Measurements from ENCODE around the gene UST. TPM values are rescaled to one million over a fixed set of nuclear protein-coding genes. Genes with fewer than 3 reads are reported as not detected.

Gene UST
- total RNA-seq, 4 donors from 2014 or later: 2.3 to 8.4 (median 2.8) TPM

DNA sequence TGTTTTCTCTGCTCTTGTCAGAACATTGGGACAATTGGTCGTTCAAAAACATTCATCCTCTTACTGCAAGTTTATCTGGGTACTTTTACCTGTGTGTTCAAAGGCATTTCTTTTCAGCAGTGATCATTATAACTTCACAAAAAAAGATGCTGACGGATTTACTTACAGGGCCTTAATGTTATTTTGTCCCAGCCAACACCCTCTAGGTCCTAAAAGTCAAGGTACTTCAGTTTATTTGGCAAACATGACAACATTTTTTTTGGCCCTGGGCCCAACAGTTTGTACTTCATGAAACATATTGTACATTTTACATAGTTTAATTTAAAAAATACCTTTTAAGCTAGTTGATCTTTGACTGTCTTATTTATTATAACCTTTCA is 329.5 kb downstream of the UST start:
- Histone ChIP-seq H3K9me3 (no peaks in the 10 kb centered on the region), H3K4me3 (no peak overlapping the region), H3K27me3 (no peaks in the 10 kb centered on the region), H3K4me1 (no peaks in the 10 kb centered on the region), H3K36me3 (no peaks in the 10 kb centered on the region), H3K27ac (no peak overlapping the region)
- TF ChIP-seq CTCF (IDR thresholded peaks at IDR 0.05 in 4 of 5, conservative IDR thresholded peaks at IDR 0.05 in 1 of 5) (no peak), POLR2A (IDR thresholded peaks at IDR 0.05) (no peak)
- ATAC-seq (no peak), DNase-seq (no peak)
- in situ Hi-C loops (cut with MboI; ENCODE audit: low sequenced_read_pairs in 4 of 4): no loop called here
- intact Hi-C loops (cut with DNase I; ENCODE audit: low total_unique reads): no loop called here

GRCh38 chr6:149077208-149077607 is 330.4 kb downstream of the UST start:
- Histone ChIP-seq H3K27me3 (no peaks in the 10 kb centered on the region), H3K4me1 (no peaks in the 10 kb centered on the region), H3K4me3 (no peak overlapping the region), H3K36me3 (no peaks in the 10 kb centered on the region), H3K27ac (no peak overlapping the region), H3K9me3 (no peaks in the 10 kb centered on the region)
- DNase-seq (no peak), ATAC-seq (no peak)
- in situ Hi-C loops (cut with MboI; ENCODE audit: low sequenced_read_pairs in 4 of 4): no loop called here
- TF ChIP-seq POLR2A (IDR thresholded peaks at IDR 0.05) (no peak), CTCF (IDR thresholded peaks at IDR 0.05 in 4 of 5, conservative IDR thresholded peaks at IDR 0.05 in 1 of 5) (no peak)
- intact Hi-C loops (cut with DNase I; ENCODE audit: low total_unique reads): no loop called here

- in situ Hi-C loops (cut with MboI; ENCODE audit: low sequenced_read_pairs in 4 of 4) (no loop called here), intact Hi-C loops (cut with DNase I; ENCODE audit: low total_unique reads) (no loop called here)
- ATAC-seq (no peak), DNase-seq (no peak)
- TF ChIP-seq CTCF (IDR thresholded peaks at IDR 0.05 in 4 of 5, conservative IDR thresholded peaks at IDR 0.05 in 1 of 5): no peak
- no peak for TF ChIP-seq POLR2A (IDR thresholded peaks at IDR 0.05)
- Histone ChIP-seq H3K4me1 (no peaks in the 10 kb centered on the region), H3K36me3 (no peaks in the 10 kb centered on the region), H3K9me3 (no peaks in the 10 kb centered on the region), H3K27me3 (no peaks in the 10 kb centered on the region), H3K27ac (no peak overlapping the region), H3K4me3 (no peak overlapping the region)
Measured at GRCh38 chr6:149078211-149078782, 331.5 kb downstream of the UST start.

GRCh38 chr6:149079456-149079855 is 332.6 kb downstream of the UST start:
- in situ Hi-C loops (cut with MboI; ENCODE audit: low sequenced_read_pairs in 4 of 4) (no loop called here), intact Hi-C loops (cut with DNase I; ENCODE audit: low total_unique reads) (no loop called here)
- H3K36me3 ChIP-seq: no peaks in the 10 kb centered on the region
- no peaks in the 10 kb centered on the region for H3K27me3 ChIP-seq
- no peak for DNase-seq
- H3K4me1 ChIP-seq: no peaks in the 10 kb centered on the region
- H3K4me3 ChIP-seq: no peak overlapping the region
- H3K27ac ChIP-seq: peak overlapping the region in 1 of 4 donors; percentile 29
- TF ChIP-seq CTCF (IDR thresholded peaks at IDR 0.05 in 4 of 5, conservative IDR thresholded peaks at IDR 0.05 in 1 of 5) (no peak), POLR2A (IDR thresholded peaks at IDR 0.05) (no peak)
- ATAC-seq: no peak
- H3K9me3 ChIP-seq: no peaks in the 10 kb centered on the region

Measured in gastrocnemius medialis (tissue), 4 donors.